HCT116 (cell line): ENCODE measurements around the gene SLC39A13. TPM values are rescaled to one million over a fixed set of nuclear protein-coding genes. Genes with fewer than 3 reads are reported as not detected.

Source experiments
- ATAC-seq: fragments of 200-7000 bp; cut with Tn5 transposase; 2 replicates; pipeline ENCODE4 v1.9.1; 2020; ENCODE audit warnings: mild to moderate bottlenecking, moderate library complexity
- BruUV-seq: library from RNA; stranded (reverse); fragments of 400-500 nt; replicated peaks from 2 replicates; lab custom pipeline; 2021; lab: Mats Ljungman, UMichigan
- CTCF ChIA-PET: fragments of 300-600 bp; sonication (Branson Sonifier 250); formaldehyde crosslinking; loops from one replicate; lab custom pipeline; 2021; ENCODE audit warnings: antibody characterized with exemption; lab: Charles Lee
- POLR2A ChIA-PET: fragments of 300-600, 350-600 bp; sonication (Branson Sonifier 250); formaldehyde crosslinking; loops from one replicate; lab custom pipeline; 2021; ENCODE audit warnings: antibody characterized with exemption; lab: Charles Lee
- RAD21 ChIA-PET, 2 experiments: fragments of 300-600 bp; sonication (Branson Sonifier 250); formaldehyde crosslinking; loops; one replicate each; lab custom pipeline; 2023; ENCODE audit warnings: low total read pairs in 2 of 2; ENCODE audit not compliant: uncharacterized antibody in 2 of 2, unreplicated experiment in 2 of 2, low non-redundant PET in 1 of 2; lab: Charles Lee
- DNase-seq: peaks from one replicate; pipeline ENCODE4 v3.0.0-alpha.2; 2010; ENCODE audit warnings: low read depth, low spot score
- H2AFZ ChIP-seq: fragments of 200-600 bp; shearing (Covaris generic), sonication (generic); 2 replicates; pipeline ENCODE4 v1.6.1; 2017; ENCODE audit warnings: low read depth, mixed run types, mixed read lengths, antibody characterized with exemption, low read length; ENCODE audit not compliant: poor library complexity, severe bottlenecking
- H3K27ac ChIP-seq: 2 replicates; pipeline ENCODE4 v1.5.1; 2012; ENCODE audit warnings: low read depth, low read length
- H3K27me3 ChIP-seq: fragments of 200-600 bp; sonication (generic); 2 replicates; pipeline ENCODE4 v1.6.1; 2016; ENCODE audit warnings: mixed run types, low read length, mixed read lengths; ENCODE audit not compliant: insufficient read depth
- H3K36me3 ChIP-seq, 2 experiments: fragments of 200-500 bp in 1 of 2; fragments of 200-600 bp in 1 of 2; sonication (Bioruptor generic) in 1 of 2; sonication (generic) in 1 of 2; 2 replicates each; pipeline versions ENCODE4 v1.5.1 to v1.6.1; 2014 to 2016; ENCODE audit warnings: low read length in 2 of 2, inconsistent platforms in 1 of 2, mixed read lengths in 1 of 2, mixed run types in 1 of 2; ENCODE audit not compliant: insufficient read depth in 2 of 2, control insufficient read depth in 1 of 2
- H3K4me1 ChIP-seq, 2 experiments: fragments of 200-600 bp in 1 of 2; sonication (generic) in 1 of 2; 2 replicates each; pipeline versions ENCODE4 v1.5.1 to v1.6.1; 2012 to 2017; ENCODE audit warnings: low read length in 2 of 2, inconsistent platforms in 1 of 2, mild to moderate bottlenecking in 1 of 2, mixed read lengths in 1 of 2, mixed run types in 1 of 2, moderate library complexity in 1 of 2; ENCODE audit not compliant: insufficient read depth in 2 of 2, control insufficient read depth in 1 of 2
- H3K4me2 ChIP-seq: fragments of 200-600 bp; sonication (generic); 2 replicates; pipeline ENCODE4 v1.6.1; 2017; ENCODE audit warnings: mixed run types, low read length, mixed read lengths
- H3K4me3 ChIP-seq, 2 experiments: fragments of 200-600 bp in 1 of 2; sonication (generic) in 1 of 2; replicated peaks in 1 of 2; 2 replicates each; pipeline ENCODE4 v1.5.1; 2011 to 2016; ENCODE audit warnings: low read length in 2 of 2, control low read depth in 1 of 2, low read depth in 1 of 2, mild to moderate bottlenecking in 1 of 2, mixed read lengths in 1 of 2, mixed run types in 1 of 2
- H3K79me2 ChIP-seq: fragments of 200-600 bp; sonication (generic); 2 replicates; pipeline ENCODE4 v1.6.1; 2017; ENCODE audit warnings: mild to moderate bottlenecking, mixed run types, low read length, moderate library complexity, mixed read lengths; ENCODE audit not compliant: insufficient read depth
- H3K9ac ChIP-seq: fragments of 200-600 bp; sonication (generic); 2 replicates; pipeline ENCODE4 v1.6.1; 2016; ENCODE audit warnings: low read length, mixed read lengths
- H3K9me2 ChIP-seq: fragments of 200-600 bp; sonication (generic), shearing (Covaris generic); 2 replicates; pipeline ENCODE4 v1.6.1; 2017; ENCODE audit warnings: mixed run types, mild to moderate bottlenecking, moderate library complexity; ENCODE audit not compliant: insufficient read depth
- H3K9me3 ChIP-seq, 2 experiments: fragments of 200-500 bp in 1 of 2; fragments of 200-600 bp in 1 of 2; sonication (Bioruptor generic) in 1 of 2; sonication (generic) in 1 of 2; 2 replicates each; pipeline ENCODE4 v1.6.1; 2014 to 2017; ENCODE audit warnings: low read length in 2 of 2, mixed read lengths in 2 of 2, inconsistent platforms in 1 of 2, low read depth in 1 of 2, mild to moderate bottlenecking in 1 of 2, mixed run types in 1 of 2, moderate library complexity in 1 of 2; ENCODE audit not compliant: control insufficient read depth in 1 of 2, insufficient read depth in 1 of 2
- H4K20me1 ChIP-seq: fragments of 200-600 bp; sonication (generic), shearing (Covaris generic); 2 replicates; pipeline ENCODE4 v1.6.1; 2017; ENCODE audit warnings: mixed run types, mild to moderate bottlenecking, moderate library complexity; ENCODE audit not compliant: insufficient read depth
- CBX3 ChIP-seq: IDR thresholded peaks from 2 replicates; pipeline ENCODE4 v1.6.1; 2012; ENCODE audit warnings: low read depth
- EGR1 ChIP-seq: IDR thresholded peaks from 2 replicates; pipeline ENCODE4 v1.6.1; 2012; ENCODE audit warnings: low read depth
- ELF1 ChIP-seq: IDR thresholded peaks from 2 replicates; pipeline ENCODE4 v1.6.1; 2012; ENCODE audit warnings: low read depth, borderline replicate concordance
- EZH2 ChIP-seq: fragments of 200-600 bp; sonication (generic); IDR thresholded peaks from 2 replicates; pipeline ENCODE4 v1.6.1; 2017; ENCODE audit warnings: antibody characterized with exemption, mixed run types
- EZH2phosphoT487 ChIP-seq: fragments of 200-600 bp; IDR thresholded peaks from 2 replicates; pipeline ENCODE4 v1.6.1; 2018; ENCODE audit warnings: antibody characterized with exemption, borderline replicate concordance
- FOSL1 ChIP-seq: IDR thresholded peaks from 2 replicates; pipeline ENCODE4 v1.6.1; 2012; ENCODE audit warnings: low read depth
- JUND ChIP-seq: IDR thresholded peaks from 2 replicates; pipeline ENCODE4 v1.6.1; 2012
- RAD21 ChIP-seq: IDR thresholded peaks from 2 replicates; pipeline ENCODE4 v1.6.1; 2012; ENCODE audit warnings: low read depth, mild to moderate bottlenecking
- SIN3A ChIP-seq: IDR thresholded peaks from 2 replicates; pipeline ENCODE4 v1.6.1; 2012; ENCODE audit warnings: low read depth
- SP1 ChIP-seq: IDR thresholded peaks from 2 replicates; pipeline ENCODE4 v1.6.1; 2012; ENCODE audit warnings: low read depth
- SRF ChIP-seq: IDR thresholded peaks from 2 replicates; pipeline ENCODE4 v1.6.1; 2012; ENCODE audit warnings: low read depth
- YY1 ChIP-seq: IDR thresholded peaks from 2 replicates; pipeline ENCODE4 v1.6.1; 2011; ENCODE audit warnings: low read length, low read depth, moderate library complexity, mild to moderate bottlenecking; ENCODE audit not compliant: insufficient replicate concordance; ENCODE audit errors: extremely low read depth
- ZNF274 ChIP-seq: fragments of 200-500 bp; sonication (Bioruptor generic); IDR thresholded peaks from 2 replicates; pipeline ENCODE4 v1.6.1; 2014; ENCODE audit warnings: mild to moderate bottlenecking, low read depth, low read length, inconsistent platforms
- intact Hi-C: fragments of 100-400 bp; cut with micrococcal nuclease; formaldehyde crosslinking; loops from 2 replicates; pipeline ENCODE4 v1.10.0; 2022
- total RNA-seq: library from RNA; stranded (reverse); gene quantifications from one replicate; pipeline ENCODE4 v1.2.1, GENCODE V29; 2021; ENCODE audit not compliant: unreplicated experiment
- TF ChIP-seq, protein P1 (sequence below): IDR thresholded peaks from 2 replicates; pipeline ENCODE4 v1.6.1; 2012
- TF ChIP-seq, protein P2 (sequence below): IDR thresholded peaks from 2 replicates; pipeline ENCODE4 v1.6.1; 2012; ENCODE audit warnings: low read depth
- TF ChIP-seq, protein P3 (sequence below), 3 experiments: fragments of 200-600 bp in 1 of 3; sonication (generic) in 1 of 3; IDR thresholded peaks in 2 of 3; conservative IDR thresholded peaks in 1 of 3; 2 replicates each; pipeline ENCODE4 v1.5.1; 2012 to 2017; ENCODE audit warnings: low read depth in 2 of 3, low read length in 2 of 3, antibody characterized with exemption in 1 of 3, borderline replicate concordance in 1 of 3, control low read depth in 1 of 3, mild to moderate bottlenecking in 1 of 3, mixed read lengths in 1 of 3, mixed run types in 1 of 3, moderate library complexity in 1 of 3; ENCODE audit not compliant: insufficient read depth in 1 of 3

SLC39A13 gene
- total RNA-seq, 1 experiment from 2014 or later = 23.9 TPM

DNA sequence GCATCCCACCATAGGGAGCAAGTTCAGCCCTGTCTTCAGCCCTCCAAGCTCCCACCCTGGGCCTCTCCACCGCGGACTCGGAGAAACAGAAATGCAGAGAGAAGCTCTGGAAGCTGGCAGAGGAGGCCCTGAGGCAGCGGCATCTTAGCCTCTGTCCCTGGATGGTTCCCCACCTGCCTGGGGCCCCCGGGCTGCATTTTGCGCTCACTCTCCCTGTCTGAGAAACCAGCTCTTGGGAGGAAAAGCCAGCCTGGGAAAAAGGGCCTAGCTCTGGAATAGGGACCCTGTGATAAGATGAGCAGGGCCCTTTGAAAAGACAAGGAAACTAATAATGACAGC, 18.0 kb upstream of the SLC39A13 start:
- no peak for TF ChIP-seq RAD21
- no peaks in the 10 kb centered on the region for H3K36me3 ChIP-seq
- BruUV-seq = no TSS peak
- no peak overlapping the region for H3K9ac ChIP-seq
- intact Hi-C loops = no loop called here
- ChIA-PET POLR2A (no interaction called here), RAD21 (no interaction called here), CTCF (interaction anchor here (1.3 kb wide), 1 partner anchor 14 kb away, joined by 3 read pairs; no protein-coding TSS in a partner anchor)
- H3K79me2 ChIP-seq = no peaks in the 10 kb centered on the region
- ATAC-seq (no peak), DNase-seq (no peak)
- H3K27ac ChIP-seq = no peak overlapping the region
- no peaks in the 10 kb centered on the region for H3K9me3 ChIP-seq
- H4K20me1 ChIP-seq = no peaks in the 10 kb centered on the region
- no peak overlapping the region for H3K4me2 ChIP-seq
- H2AFZ ChIP-seq = no peak overlapping the region
- H3K4me1 ChIP-seq = no peaks in the 10 kb centered on the region
- H3K9me2 ChIP-seq = no peaks in the 10 kb centered on the region
- H3K27me3 ChIP-seq = no peaks in the 10 kb centered on the region
- no peak overlapping the region for H3K4me3 ChIP-seq

DNA sequence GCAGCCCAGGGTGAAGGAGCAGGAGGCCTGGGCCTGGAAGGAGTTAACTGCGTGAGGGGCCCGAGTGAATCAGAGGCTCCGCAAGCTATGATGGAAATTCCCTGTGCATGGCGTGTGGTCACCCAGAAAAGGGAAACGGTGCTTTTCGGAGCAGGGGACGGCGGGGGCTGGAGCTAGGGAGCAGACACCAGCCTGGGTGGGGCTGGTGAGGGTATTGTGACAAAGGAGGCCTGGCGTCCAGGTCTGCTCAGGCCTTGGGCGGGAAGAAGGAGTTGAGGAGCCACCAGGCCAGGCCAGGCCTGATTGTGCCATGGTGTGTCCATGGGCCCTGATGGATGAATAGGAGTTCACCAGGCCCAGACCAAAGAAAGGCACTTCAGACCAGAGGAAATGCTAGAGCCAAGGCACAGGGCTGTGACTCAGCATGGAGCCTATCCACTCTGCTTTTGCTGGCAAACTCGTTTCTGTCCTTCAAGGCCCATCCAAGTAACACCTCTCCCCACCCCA, 17.3 kb upstream of the SLC39A13 start:
- Histone ChIP-seq H3K9me3 (no peaks in the 10 kb centered on the region), H3K9ac (no peak overlapping the region), H3K4me2 (no peak overlapping the region), H3K9me2 (no peaks in the 10 kb centered on the region), H2AFZ (no peak overlapping the region), H3K36me3 (no peaks in the 10 kb centered on the region), H3K4me3 (no peak overlapping the region), H3K27ac (no peak overlapping the region), H3K27me3 (no peaks in the 10 kb centered on the region), H3K4me1 (no peaks in the 10 kb centered on the region), H3K79me2 (no peaks in the 10 kb centered on the region), H4K20me1 (no peaks in the 10 kb centered on the region)
- no peak for TF ChIP-seq SIN3A
- TF ChIP-seq, protein P1, sequence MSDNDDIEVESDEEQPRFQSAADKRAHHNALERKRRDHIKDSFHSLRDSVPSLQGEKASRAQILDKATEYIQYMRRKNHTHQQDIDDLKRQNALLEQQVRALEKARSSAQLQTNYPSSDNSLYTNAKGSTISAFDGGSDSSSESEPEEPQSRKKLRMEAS = no peak
- no peak for TF ChIP-seq CBX3
- TF ChIP-seq RAD21 = no peak
- TF ChIP-seq ELF1 = no peak
- no peak for TF ChIP-seq SP1
- TF ChIP-seq JUND = no peak
- TF ChIP-seq ZNF274 = no peak
- TF ChIP-seq EZH2 = no peak
- no peak for TF ChIP-seq EGR1
- TF ChIP-seq, protein P2, sequence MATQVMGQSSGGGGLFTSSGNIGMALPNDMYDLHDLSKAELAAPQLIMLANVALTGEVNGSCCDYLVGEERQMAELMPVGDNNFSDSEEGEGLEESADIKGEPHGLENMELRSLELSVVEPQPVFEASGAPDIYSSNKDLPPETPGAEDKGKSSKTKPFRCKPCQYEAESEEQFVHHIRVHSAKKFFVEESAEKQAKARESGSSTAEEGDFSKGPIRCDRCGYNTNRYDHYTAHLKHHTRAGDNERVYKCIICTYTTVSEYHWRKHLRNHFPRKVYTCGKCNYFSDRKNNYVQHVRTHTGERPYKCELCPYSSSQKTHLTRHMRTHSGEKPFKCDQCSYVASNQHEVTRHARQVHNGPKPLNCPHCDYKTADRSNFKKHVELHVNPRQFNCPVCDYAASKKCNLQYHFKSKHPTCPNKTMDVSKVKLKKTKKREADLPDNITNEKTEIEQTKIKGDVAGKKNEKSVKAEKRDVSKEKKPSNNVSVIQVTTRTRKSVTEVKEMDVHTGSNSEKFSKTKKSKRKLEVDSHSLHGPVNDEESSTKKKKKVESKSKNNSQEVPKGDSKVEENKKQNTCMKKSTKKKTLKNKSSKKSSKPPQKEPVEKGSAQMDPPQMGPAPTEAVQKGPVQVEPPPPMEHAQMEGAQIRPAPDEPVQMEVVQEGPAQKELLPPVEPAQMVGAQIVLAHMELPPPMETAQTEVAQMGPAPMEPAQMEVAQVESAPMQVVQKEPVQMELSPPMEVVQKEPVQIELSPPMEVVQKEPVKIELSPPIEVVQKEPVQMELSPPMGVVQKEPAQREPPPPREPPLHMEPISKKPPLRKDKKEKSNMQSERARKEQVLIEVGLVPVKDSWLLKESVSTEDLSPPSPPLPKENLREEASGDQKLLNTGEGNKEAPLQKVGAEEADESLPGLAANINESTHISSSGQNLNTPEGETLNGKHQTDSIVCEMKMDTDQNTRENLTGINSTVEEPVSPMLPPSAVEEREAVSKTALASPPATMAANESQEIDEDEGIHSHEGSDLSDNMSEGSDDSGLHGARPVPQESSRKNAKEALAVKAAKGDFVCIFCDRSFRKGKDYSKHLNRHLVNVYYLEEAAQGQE = no peak
- TF ChIP-seq SRF = no peak
- TF ChIP-seq EZH2phosphoT487 = no peak
- TF ChIP-seq YY1 = no peak
- no peak for TF ChIP-seq FOSL1
- TF ChIP-seq, protein P3, sequence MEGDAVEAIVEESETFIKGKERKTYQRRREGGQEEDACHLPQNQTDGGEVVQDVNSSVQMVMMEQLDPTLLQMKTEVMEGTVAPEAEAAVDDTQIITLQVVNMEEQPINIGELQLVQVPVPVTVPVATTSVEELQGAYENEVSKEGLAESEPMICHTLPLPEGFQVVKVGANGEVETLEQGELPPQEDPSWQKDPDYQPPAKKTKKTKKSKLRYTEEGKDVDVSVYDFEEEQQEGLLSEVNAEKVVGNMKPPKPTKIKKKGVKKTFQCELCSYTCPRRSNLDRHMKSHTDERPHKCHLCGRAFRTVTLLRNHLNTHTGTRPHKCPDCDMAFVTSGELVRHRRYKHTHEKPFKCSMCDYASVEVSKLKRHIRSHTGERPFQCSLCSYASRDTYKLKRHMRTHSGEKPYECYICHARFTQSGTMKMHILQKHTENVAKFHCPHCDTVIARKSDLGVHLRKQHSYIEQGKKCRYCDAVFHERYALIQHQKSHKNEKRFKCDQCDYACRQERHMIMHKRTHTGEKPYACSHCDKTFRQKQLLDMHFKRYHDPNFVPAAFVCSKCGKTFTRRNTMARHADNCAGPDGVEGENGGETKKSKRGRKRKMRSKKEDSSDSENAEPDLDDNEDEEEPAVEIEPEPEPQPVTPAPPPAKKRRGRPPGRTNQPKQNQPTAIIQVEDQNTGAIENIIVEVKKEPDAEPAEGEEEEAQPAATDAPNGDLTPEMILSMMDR (IDR thresholded peaks at IDR 0.05 in 2 of 3, conservative IDR thresholded peaks at IDR 0.05 in 1 of 3; ENCODE audit: borderline replicate concordance in 1 of 3, insufficient read depth in 1 of 3, low read depth in 2 of 3, low read length in 2 of 3) = no peak
- ChIA-PET POLR2A (no interaction called here), RAD21 (no interaction called here), CTCF (interaction anchor here (1.4 kb wide), 1 partner anchor 17 kb away, joined by 5 read pairs; no protein-coding TSS in a partner anchor)
- BruUV-seq = no TSS peak
- DNase-seq = no peak
- intact Hi-C loops = no loop called here
- ATAC-seq = no peak
